ENCODE data around the gene GLRA3.

- TF ChIP-seq, protein P1, sequence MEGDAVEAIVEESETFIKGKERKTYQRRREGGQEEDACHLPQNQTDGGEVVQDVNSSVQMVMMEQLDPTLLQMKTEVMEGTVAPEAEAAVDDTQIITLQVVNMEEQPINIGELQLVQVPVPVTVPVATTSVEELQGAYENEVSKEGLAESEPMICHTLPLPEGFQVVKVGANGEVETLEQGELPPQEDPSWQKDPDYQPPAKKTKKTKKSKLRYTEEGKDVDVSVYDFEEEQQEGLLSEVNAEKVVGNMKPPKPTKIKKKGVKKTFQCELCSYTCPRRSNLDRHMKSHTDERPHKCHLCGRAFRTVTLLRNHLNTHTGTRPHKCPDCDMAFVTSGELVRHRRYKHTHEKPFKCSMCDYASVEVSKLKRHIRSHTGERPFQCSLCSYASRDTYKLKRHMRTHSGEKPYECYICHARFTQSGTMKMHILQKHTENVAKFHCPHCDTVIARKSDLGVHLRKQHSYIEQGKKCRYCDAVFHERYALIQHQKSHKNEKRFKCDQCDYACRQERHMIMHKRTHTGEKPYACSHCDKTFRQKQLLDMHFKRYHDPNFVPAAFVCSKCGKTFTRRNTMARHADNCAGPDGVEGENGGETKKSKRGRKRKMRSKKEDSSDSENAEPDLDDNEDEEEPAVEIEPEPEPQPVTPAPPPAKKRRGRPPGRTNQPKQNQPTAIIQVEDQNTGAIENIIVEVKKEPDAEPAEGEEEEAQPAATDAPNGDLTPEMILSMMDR (IDR thresholded peaks at IDR 0.05), result no peak
- no peak for TF ChIP-seq POLR2A (IDR thresholded peaks at IDR 0.05)
Measured at GRCh38 chr4:174674305-174674840, 154.7 kb downstream of the GLRA3 start.
